ENCODE data around the gene TSEN2. TPM values are rescaled to one million over a fixed set of nuclear protein-coding genes. Genes with fewer than 3 reads are reported as not detected.

TSEN2 gene
- total RNA-seq, 1 experiment from 2014 or later: 22.0 TPM

DNA sequence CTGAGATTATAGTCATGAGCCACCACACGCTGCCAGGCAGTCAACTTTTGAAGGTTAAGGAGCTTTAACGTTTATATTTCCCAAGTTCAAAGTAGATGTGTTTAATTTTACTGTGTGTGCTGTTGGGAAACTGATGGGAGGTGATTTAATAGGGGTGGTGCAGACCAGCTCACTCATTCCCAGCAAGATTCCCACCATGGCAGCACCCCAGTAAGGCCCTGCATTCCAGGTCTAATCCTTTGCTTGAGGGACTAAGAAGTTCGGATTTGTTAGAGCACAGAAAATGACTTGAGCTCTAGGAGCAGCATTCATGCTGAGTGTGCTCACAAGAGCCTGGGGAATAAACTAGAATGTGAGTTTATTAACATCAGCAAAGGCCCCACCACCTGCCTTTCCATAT is 25.2 kb downstream of the TSEN2 start:
- H3K27me3 ChIP-seq (ENCODE audit: control insufficient read depth, insufficient read depth, low read length): no peaks in the 10 kb centered on the region
- ChIA-PET POLR2A (no interaction called here), CTCF (no interaction called here)
- intact Hi-C loops (cut with micrococcal nuclease; ENCODE audit: unreplicated experiment) (no loop called here), in situ Hi-C loops (cut with HindIII; ENCODE audit: low pct_unique_long_range_greater_than_20kb, low sequenced_read_pairs) (no loop called here)
- no peaks in the 10 kb centered on the region for H3K4me1 ChIP-seq (ENCODE audit: control insufficient read depth, insufficient read depth, low read length)
- H3K4me3 ChIP-seq (ENCODE audit: low read depth in 2 of 2, low read length in 2 of 2): no peak overlapping the region
- ATAC-seq (no peak), DNase-seq (ENCODE audit: low read depth, low spot score) (no peak)
- TF ChIP-seq TCF7L2 (IDR thresholded peaks at IDR 0.05; ENCODE audit: low read depth, low read length) (no peak), SIN3A (IDR thresholded peaks at IDR 0.05; ENCODE audit: borderline replicate concordance, insufficient read depth, low read depth, low read length) (no peak), POLR2AphosphoS5 (IDR thresholded peaks at IDR 0.05; ENCODE audit: low read depth, low read length) (no peak)
- TF ChIP-seq, protein P1, sequence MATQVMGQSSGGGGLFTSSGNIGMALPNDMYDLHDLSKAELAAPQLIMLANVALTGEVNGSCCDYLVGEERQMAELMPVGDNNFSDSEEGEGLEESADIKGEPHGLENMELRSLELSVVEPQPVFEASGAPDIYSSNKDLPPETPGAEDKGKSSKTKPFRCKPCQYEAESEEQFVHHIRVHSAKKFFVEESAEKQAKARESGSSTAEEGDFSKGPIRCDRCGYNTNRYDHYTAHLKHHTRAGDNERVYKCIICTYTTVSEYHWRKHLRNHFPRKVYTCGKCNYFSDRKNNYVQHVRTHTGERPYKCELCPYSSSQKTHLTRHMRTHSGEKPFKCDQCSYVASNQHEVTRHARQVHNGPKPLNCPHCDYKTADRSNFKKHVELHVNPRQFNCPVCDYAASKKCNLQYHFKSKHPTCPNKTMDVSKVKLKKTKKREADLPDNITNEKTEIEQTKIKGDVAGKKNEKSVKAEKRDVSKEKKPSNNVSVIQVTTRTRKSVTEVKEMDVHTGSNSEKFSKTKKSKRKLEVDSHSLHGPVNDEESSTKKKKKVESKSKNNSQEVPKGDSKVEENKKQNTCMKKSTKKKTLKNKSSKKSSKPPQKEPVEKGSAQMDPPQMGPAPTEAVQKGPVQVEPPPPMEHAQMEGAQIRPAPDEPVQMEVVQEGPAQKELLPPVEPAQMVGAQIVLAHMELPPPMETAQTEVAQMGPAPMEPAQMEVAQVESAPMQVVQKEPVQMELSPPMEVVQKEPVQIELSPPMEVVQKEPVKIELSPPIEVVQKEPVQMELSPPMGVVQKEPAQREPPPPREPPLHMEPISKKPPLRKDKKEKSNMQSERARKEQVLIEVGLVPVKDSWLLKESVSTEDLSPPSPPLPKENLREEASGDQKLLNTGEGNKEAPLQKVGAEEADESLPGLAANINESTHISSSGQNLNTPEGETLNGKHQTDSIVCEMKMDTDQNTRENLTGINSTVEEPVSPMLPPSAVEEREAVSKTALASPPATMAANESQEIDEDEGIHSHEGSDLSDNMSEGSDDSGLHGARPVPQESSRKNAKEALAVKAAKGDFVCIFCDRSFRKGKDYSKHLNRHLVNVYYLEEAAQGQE (IDR thresholded peaks at IDR 0.05; ENCODE audit: insufficient read depth in 1 of 2, low read depth in 2 of 2, low read length in 1 of 2): no peak
- TF ChIP-seq, protein P2, sequence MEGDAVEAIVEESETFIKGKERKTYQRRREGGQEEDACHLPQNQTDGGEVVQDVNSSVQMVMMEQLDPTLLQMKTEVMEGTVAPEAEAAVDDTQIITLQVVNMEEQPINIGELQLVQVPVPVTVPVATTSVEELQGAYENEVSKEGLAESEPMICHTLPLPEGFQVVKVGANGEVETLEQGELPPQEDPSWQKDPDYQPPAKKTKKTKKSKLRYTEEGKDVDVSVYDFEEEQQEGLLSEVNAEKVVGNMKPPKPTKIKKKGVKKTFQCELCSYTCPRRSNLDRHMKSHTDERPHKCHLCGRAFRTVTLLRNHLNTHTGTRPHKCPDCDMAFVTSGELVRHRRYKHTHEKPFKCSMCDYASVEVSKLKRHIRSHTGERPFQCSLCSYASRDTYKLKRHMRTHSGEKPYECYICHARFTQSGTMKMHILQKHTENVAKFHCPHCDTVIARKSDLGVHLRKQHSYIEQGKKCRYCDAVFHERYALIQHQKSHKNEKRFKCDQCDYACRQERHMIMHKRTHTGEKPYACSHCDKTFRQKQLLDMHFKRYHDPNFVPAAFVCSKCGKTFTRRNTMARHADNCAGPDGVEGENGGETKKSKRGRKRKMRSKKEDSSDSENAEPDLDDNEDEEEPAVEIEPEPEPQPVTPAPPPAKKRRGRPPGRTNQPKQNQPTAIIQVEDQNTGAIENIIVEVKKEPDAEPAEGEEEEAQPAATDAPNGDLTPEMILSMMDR (IDR thresholded peaks at IDR 0.05): no peak
- H3K27ac ChIP-seq (ENCODE audit: low read length): no peak overlapping the region
- H3K36me3 ChIP-seq (ENCODE audit: control insufficient read depth, insufficient read depth, low read length): no peaks in the 10 kb centered on the region; the same call in 1 of the 2 replicates
- no peaks in the 10 kb centered on the region for H3K9me3 ChIP-seq (ENCODE audit: control insufficient read depth, insufficient read depth, low read depth, low read length)
- BruUV-seq (replicated peaks): no TSS peak

DNA sequence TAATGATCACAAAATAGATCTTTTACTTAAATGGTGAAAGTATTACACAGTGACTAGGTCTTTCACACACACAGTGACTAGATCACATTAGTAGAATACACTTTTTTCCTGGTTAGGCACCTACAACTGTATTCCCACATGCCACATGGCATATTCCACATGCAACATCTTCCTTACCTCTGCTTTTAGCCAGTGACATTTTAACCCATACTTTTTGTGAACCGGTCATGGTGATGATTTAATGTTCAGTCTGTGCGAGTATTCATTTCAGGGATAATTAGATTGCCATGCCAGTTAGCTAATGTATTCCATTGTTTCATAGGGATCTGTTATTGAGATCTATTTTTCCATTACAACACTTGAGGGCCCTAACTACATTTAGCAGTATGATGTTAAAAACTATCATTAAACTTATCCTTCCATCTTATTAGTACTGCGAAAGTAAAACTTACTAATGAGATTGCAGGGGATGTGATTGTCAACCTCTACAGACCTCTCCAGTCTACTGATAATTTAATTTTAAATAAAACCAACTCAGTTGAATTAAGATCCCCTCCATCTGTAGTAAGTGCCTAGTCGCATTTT is 28.3 kb downstream of the TSEN2 start:
- Histone ChIP-seq H3K36me3 (ENCODE audit: control insufficient read depth, insufficient read depth, low read length) (no peaks in the 10 kb centered on the region), H3K9me3 (ENCODE audit: control insufficient read depth, insufficient read depth, low read depth, low read length) (no peaks in the 10 kb centered on the region), H3K4me3 (ENCODE audit: low read depth in 2 of 2, low read length in 2 of 2) (no peak overlapping the region), H3K4me1 (ENCODE audit: control insufficient read depth, insufficient read depth, low read length) (no peaks in the 10 kb centered on the region), H3K27me3 (ENCODE audit: control insufficient read depth, insufficient read depth, low read length) (no peaks in the 10 kb centered on the region), H3K27ac (ENCODE audit: low read length) (no peak overlapping the region)
- in situ Hi-C loops (cut with HindIII; ENCODE audit: low pct_unique_long_range_greater_than_20kb, low sequenced_read_pairs) (no loop called here), intact Hi-C loops (cut with micrococcal nuclease; ENCODE audit: unreplicated experiment) (no loop called here)
- no peak for TF ChIP-seq POLR2AphosphoS5 (IDR thresholded peaks at IDR 0.05; ENCODE audit: low read depth, low read length)
- TF ChIP-seq TCF7L2 (IDR thresholded peaks at IDR 0.05; ENCODE audit: low read depth, low read length): no peak
- TF ChIP-seq, protein P2 (IDR thresholded peaks at IDR 0.05): no peak
- TF ChIP-seq SIN3A (IDR thresholded peaks at IDR 0.05; ENCODE audit: borderline replicate concordance, insufficient read depth, low read depth, low read length): no peak
- TF ChIP-seq, protein P1 (IDR thresholded peaks at IDR 0.05; ENCODE audit: insufficient read depth in 1 of 2, low read depth in 2 of 2, low read length in 1 of 2): no peak
- DNase-seq (ENCODE audit: low read depth, low spot score) (no peak), ATAC-seq (no peak)
- ChIA-PET CTCF (no interaction called here), POLR2A (interaction anchor here (0.6 kb wide), 1 partner anchor 58 kb away, joined by 3 read pairs; no protein-coding TSS in a partner anchor)
- BruUV-seq (replicated peaks): no TSS peak
